Neural crest cell (in vitro differentiated cells): Measurements from ENCODE around the gene GLIPR1L1. TPM values are rescaled to one million over a fixed set of nuclear protein-coding genes. Genes with fewer than 3 reads are reported as not detected.

Experiments
- DNase-seq: peaks from one replicate; pipeline ENCODE4 v3.0.0; 2021; ENCODE audit warnings: low read depth, mixed read lengths, low spot score
- H3K27ac Mint-ChIP-seq: one replicate; pipeline ENCODE4 v1.8.0; 2021; ENCODE audit warnings: mild to moderate bottlenecking, mixed read lengths; ENCODE audit not compliant: unreplicated experiment
- H3K27me3 Mint-ChIP-seq: 2 replicates; pipeline ENCODE4 v1.8.0; 2021; ENCODE audit warnings: low read depth, mild to moderate bottlenecking, mixed read lengths
- H3K36me3 Mint-ChIP-seq: 2 replicates; pipeline ENCODE4 v1.8.0; 2021; ENCODE audit warnings: low read depth, mild to moderate bottlenecking, mixed read lengths
- H3K4me1 Mint-ChIP-seq: 2 replicates; pipeline ENCODE4 v1.8.0; 2021; ENCODE audit warnings: mixed read lengths
- H3K4me3 Mint-ChIP-seq: one replicate; pipeline ENCODE4 v1.8.0; 2021; ENCODE audit warnings: mild to moderate bottlenecking, mixed read lengths
- H3K9me3 Mint-ChIP-seq: 2 replicates; pipeline ENCODE4 v1.8.0; 2021; ENCODE audit warnings: mixed read lengths
- total RNA-seq: library from RNA; stranded (reverse); gene quantifications from 2 replicates; pipeline ENCODE4 v1.2.1, GENCODE V29; 2021
- TF ChIP-seq, protein P1 (sequence below): fragments of 200-600 bp; sonication (generic); conservative IDR thresholded peaks from 2 replicates; pipeline ENCODE4 v1.5.0; 2021; ENCODE audit warnings: antibody characterized with exemption, mild to moderate bottlenecking

The GLIPR1L1 gene
- total RNA-seq, 1 donor from 2014 or later: not detected

GRCh38 chr12:75419841-75420240 is 85.4 kb downstream of the GLIPR1L1 start:
- peaks cover under 1% of the 10 kb centered on the region for H3K9me3 Mint-ChIP-seq
- TF ChIP-seq, protein P1, sequence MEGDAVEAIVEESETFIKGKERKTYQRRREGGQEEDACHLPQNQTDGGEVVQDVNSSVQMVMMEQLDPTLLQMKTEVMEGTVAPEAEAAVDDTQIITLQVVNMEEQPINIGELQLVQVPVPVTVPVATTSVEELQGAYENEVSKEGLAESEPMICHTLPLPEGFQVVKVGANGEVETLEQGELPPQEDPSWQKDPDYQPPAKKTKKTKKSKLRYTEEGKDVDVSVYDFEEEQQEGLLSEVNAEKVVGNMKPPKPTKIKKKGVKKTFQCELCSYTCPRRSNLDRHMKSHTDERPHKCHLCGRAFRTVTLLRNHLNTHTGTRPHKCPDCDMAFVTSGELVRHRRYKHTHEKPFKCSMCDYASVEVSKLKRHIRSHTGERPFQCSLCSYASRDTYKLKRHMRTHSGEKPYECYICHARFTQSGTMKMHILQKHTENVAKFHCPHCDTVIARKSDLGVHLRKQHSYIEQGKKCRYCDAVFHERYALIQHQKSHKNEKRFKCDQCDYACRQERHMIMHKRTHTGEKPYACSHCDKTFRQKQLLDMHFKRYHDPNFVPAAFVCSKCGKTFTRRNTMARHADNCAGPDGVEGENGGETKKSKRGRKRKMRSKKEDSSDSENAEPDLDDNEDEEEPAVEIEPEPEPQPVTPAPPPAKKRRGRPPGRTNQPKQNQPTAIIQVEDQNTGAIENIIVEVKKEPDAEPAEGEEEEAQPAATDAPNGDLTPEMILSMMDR: no peak
- no peaks in the 10 kb centered on the region for H3K27me3 Mint-ChIP-seq

More at GRCh38 chr12:75419841-75420240, 85.4 kb downstream of the GLIPR1L1 start:
- H3K27ac Mint-ChIP-seq: no peak overlapping the region
- H3K36me3 Mint-ChIP-seq: peaks cover 2% of the 10 kb centered on the region
- no peak overlapping the region for H3K4me3 Mint-ChIP-seq
- no peak for DNase-seq
- H3K4me1 Mint-ChIP-seq: no peaks in the 10 kb centered on the region

Other genes starting within 250 kb of the GLIPR1L1 start
- not detected in 2 replicates for gene KCNC2, start 124.8 kb upstream of the GLIPR1L1 start, total RNA-seq
- 6.6 and 7.3 TPM in 2 replicates for gene CAPS2, start 4.3 kb upstream of the GLIPR1L1 start, total RNA-seq
- gene GLIPR1L2, start 56.4 kb downstream of the GLIPR1L1 start, total RNA-seq: 0.40 and 0.98 TPM in 2 replicates
- 0.36 and 0.84 TPM in 2 replicates for gene GLIPR1, start 146.1 kb downstream of the GLIPR1L1 start, total RNA-seq
- 52.9 and 59.4 TPM in 2 replicates for gene KRR1, start 176.9 kb downstream of the GLIPR1L1 start, total RNA-seq